ENCODE measurements around the gene NGEF.

Gene NGEF

DNA sequence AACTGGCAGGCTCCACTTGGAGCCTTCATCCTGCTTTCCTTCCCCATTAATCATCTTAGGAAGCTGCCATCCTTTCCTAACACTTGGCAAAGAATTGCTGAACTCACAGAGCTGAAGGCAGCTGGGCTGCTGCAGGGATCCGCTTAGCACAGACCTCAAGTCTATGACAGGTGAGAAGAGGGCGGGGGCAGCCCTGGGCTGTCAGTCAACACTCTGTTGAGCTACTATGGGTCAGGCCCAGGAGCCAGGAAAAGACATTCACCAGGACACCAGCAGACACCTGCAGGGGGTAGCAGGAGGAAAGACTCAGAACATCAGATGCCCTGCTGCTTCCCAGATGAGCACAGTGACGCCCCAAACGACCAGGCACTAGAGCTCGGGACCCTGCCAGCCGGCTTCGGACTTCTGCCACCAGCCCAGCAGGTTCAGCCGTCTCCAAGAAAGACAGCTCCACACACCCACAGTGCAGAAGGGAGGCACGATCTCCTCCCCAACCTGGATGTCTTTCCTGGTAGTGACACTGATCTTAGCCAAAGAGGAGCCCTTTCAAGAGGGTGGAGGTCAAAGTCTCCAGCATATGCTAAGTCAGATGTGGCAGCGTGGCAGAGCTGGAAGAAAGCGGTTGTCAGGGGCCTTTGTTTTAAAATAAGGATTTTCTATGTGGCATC lies 87.8 kb downstream of the NGEF start:
- Histone ChIP-seq H4K8ac (ENCODE audit: low read depth, low read length) (no peak overlapping the region), H3K4ac (ENCODE audit: low read depth, low read length) (no peak overlapping the region), H4K91ac (ENCODE audit: low read depth, low read length) (no peak overlapping the region), H2BK120ac (ENCODE audit: insufficient read depth, low read length, poor library complexity) (no peak overlapping the region), H3K36me3 (ENCODE audit: control insufficient read depth in 1 of 2, insufficient read depth in 2 of 2, low read length in 2 of 2) (no peaks in the 10 kb centered on the region), H3K79me1 (ENCODE audit: low read length) (no peaks in the 10 kb centered on the region), H3K79me2 (ENCODE audit: control insufficient read depth, insufficient read depth, low read length, poor library complexity) (no peaks in the 10 kb centered on the region), H2BK5ac (ENCODE audit: low read depth, low read length, poor library complexity) (no peak overlapping the region), H3K9ac (ENCODE audit: low read length) (no peak overlapping the region), H3K9me3 (ENCODE audit: insufficient read depth, low read depth, low read length) (peaks cover 13% of the 10 kb centered on the region), H3K4me1 (ENCODE audit: control insufficient read depth in 1 of 2, insufficient read depth in 2 of 2, low read length in 2 of 2) (peaks cover 6 to 14% of the 10 kb centered on the region in 2 experiments), H3K23ac (ENCODE audit: low read length) (no peak overlapping the region), H3K18ac (ENCODE audit: low read length) (no peak overlapping the region), H4K12ac (ENCODE audit: low read depth, low read length) (no peak overlapping the region), H2AK5ac (ENCODE audit: low read length) (no peak overlapping the region), H2BK12ac (ENCODE audit: low read length) (no peak overlapping the region), H2AFZ (ENCODE audit: insufficient read depth, low read length, poor library complexity) (no peak overlapping the region), H3K4me3 (ENCODE audit: low read depth, low read length) (no peak overlapping the region), H3K27ac (ENCODE audit: low read depth, low read length) (no peak overlapping the region), H3K27me3 (ENCODE audit: insufficient read depth, low read length) (peaks cover 44% of the 10 kb centered on the region), H3K14ac (ENCODE audit: low read length) (no peak overlapping the region), H3K4me2 (ENCODE audit: low read length) (no peak overlapping the region)
- WGBS (ENCODE audit: extremely low coverage, insufficient coverage, insufficient read length), result no CpG with 5 or more reads among the region's 11 CpGs
- DNase-seq, result no peak

DNA sequence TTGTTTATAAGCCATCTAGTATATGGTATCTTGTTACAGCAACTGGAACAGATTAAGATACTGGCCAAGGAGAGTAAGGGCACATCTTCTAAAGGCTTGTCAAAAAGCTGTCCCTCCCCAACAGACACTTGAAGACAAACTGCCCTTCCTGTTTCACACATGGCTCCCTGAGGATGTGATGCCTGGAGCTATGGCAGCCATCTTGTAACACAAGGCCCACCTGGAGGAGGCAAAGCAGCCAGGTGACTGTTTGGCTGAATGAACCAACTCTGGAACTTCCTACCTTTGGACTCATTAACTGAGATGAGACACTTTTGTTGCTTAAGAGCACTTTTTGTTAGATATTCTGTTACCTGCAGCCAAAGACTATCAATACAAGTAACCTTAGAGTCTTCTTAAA lies 88.6 kb downstream of the NGEF start:
- Histone ChIP-seq H3K27ac (ENCODE audit: low read depth, low read length) (no peak overlapping the region), H3K14ac (ENCODE audit: low read length) (no peak overlapping the region), H3K79me2 (ENCODE audit: control insufficient read depth, insufficient read depth, low read length, poor library complexity) (no peaks in the 10 kb centered on the region), H2AK5ac (ENCODE audit: low read length) (no peak overlapping the region), H3K18ac (ENCODE audit: low read length) (no peak overlapping the region), H3K4me1 (ENCODE audit: control insufficient read depth in 1 of 2, insufficient read depth in 2 of 2, low read length in 2 of 2) (peaks cover 6 to 14% of the 10 kb centered on the region in 2 experiments), H2BK120ac (ENCODE audit: insufficient read depth, low read length, poor library complexity) (no peak overlapping the region), H3K4me3 (ENCODE audit: low read depth, low read length) (no peak overlapping the region), H2BK12ac (ENCODE audit: low read length) (no peak overlapping the region), H3K9ac (ENCODE audit: low read length) (no peak overlapping the region), H4K12ac (ENCODE audit: low read depth, low read length) (no peak overlapping the region), H3K79me1 (ENCODE audit: low read length) (no peaks in the 10 kb centered on the region), H3K23ac (ENCODE audit: low read length) (no peak overlapping the region), H4K91ac (ENCODE audit: low read depth, low read length) (no peak overlapping the region), H2BK5ac (ENCODE audit: low read depth, low read length, poor library complexity) (no peak overlapping the region), H3K9me3 (ENCODE audit: insufficient read depth, low read depth, low read length) (peaks cover 9% of the 10 kb centered on the region), H3K27me3 (ENCODE audit: insufficient read depth, low read length) (peaks cover 38% of the 10 kb centered on the region), H2AFZ (ENCODE audit: insufficient read depth, low read length, poor library complexity) (no peak overlapping the region), H3K36me3 (ENCODE audit: control insufficient read depth in 1 of 2, insufficient read depth in 2 of 2, low read length in 2 of 2) (no peaks in the 10 kb centered on the region), H3K4ac (ENCODE audit: low read depth, low read length) (no peak overlapping the region), H4K8ac (ENCODE audit: low read depth, low read length) (no peak overlapping the region), H3K4me2 (ENCODE audit: low read length) (no peak overlapping the region)
- DNase-seq, result no peak

DNA sequence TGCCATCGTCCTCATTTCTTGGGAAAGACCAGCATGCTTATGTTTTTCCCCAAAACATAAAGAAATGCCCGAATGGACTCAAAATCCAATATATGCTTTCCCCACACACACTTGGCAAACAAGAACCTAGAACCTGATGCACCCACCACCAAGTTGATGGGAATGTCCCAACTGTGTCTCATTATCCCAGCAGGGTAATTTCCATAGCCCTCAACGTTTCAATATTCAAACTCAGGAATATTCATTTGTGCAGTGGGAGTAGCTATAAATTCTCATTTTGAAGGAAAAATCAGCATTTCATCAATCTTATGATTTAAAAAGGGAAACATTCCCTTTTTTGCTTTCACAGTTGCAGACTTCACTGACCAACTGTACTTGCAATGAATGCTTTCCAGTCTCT lies 92.3 kb downstream of the NGEF start:
- no peak overlapping the region for H3K4me3 ChIP-seq (ENCODE audit: low read depth, low read length)
- H3K18ac ChIP-seq (ENCODE audit: low read length), result no peak overlapping the region
- H3K4ac ChIP-seq (ENCODE audit: low read depth, low read length), result no peak overlapping the region
- H2BK120ac ChIP-seq (ENCODE audit: insufficient read depth, low read length, poor library complexity), result no peak overlapping the region
- H3K79me2 ChIP-seq (ENCODE audit: control insufficient read depth, insufficient read depth, low read length, poor library complexity), result no peaks in the 10 kb centered on the region
- H2BK12ac ChIP-seq (ENCODE audit: low read length), result no peak overlapping the region
- no peaks in the 10 kb centered on the region for H3K4me1 ChIP-seq (ENCODE audit: control insufficient read depth in 1 of 2, insufficient read depth in 2 of 2, low read length in 2 of 2)
- H3K36me3 ChIP-seq (ENCODE audit: control insufficient read depth in 1 of 2, insufficient read depth in 2 of 2, low read length in 2 of 2), result no peaks in the 10 kb centered on the region
- no peak for DNase-seq
- H3K9me3 ChIP-seq (ENCODE audit: insufficient read depth, low read depth, low read length), result peaks cover 4% of the 10 kb centered on the region
- no peak overlapping the region for H4K8ac ChIP-seq (ENCODE audit: low read depth, low read length)
- H3K27me3 ChIP-seq (ENCODE audit: insufficient read depth, low read length), result peaks cover 4% of the 10 kb centered on the region
- no peak overlapping the region for H2AK5ac ChIP-seq (ENCODE audit: low read length)
- no peak overlapping the region for H3K9ac ChIP-seq (ENCODE audit: low read length)
- H4K91ac ChIP-seq (ENCODE audit: low read depth, low read length), result no peak overlapping the region
- no peak overlapping the region for H3K27ac ChIP-seq (ENCODE audit: low read depth, low read length)
- no peak overlapping the region for H2AFZ ChIP-seq (ENCODE audit: insufficient read depth, low read length, poor library complexity)
- H3K14ac ChIP-seq (ENCODE audit: low read length), result no peak overlapping the region
- H2BK5ac ChIP-seq (ENCODE audit: low read depth, low read length, poor library complexity), result no peak overlapping the region
- H3K79me1 ChIP-seq (ENCODE audit: low read length), result no peaks in the 10 kb centered on the region
- H4K12ac ChIP-seq (ENCODE audit: low read depth, low read length), result no peak overlapping the region
- H3K23ac ChIP-seq (ENCODE audit: low read length), result no peak overlapping the region
- H3K4me2 ChIP-seq (ENCODE audit: low read length), result no peak overlapping the region
- WGBS (ENCODE audit: extremely low coverage, insufficient coverage, insufficient read length), result no CpG with 5 or more reads among the region's 3 CpGs

DNA sequence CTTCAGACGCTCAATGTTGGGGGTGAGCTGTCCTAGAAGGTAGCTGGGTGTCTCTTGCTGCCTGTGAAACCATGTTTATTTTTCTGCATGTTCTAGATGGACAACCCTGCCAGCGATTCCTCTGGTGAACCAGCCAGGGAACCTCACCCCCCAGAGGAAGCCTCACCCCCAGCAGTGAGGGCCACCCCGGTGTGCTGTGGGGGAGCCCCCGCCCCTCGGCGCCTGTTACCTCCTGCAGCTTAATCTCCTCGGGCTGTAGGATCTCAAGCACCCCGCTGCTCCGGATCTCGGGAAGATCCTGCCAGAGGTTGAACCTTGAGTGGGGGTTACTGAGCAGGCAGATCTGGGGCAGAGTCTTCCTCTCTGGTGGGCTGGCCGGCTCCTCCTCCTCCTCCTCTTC lies 93.0 kb downstream of the NGEF start:
- no peak overlapping the region for H3K27ac ChIP-seq (ENCODE audit: low read depth, low read length)
- peaks cover 2% of the 10 kb centered on the region for H3K9me3 ChIP-seq (ENCODE audit: insufficient read depth, low read depth, low read length)
- no peak overlapping the region for H4K12ac ChIP-seq (ENCODE audit: low read depth, low read length)
- no peak overlapping the region for H3K23ac ChIP-seq (ENCODE audit: low read length)
- H4K8ac ChIP-seq (ENCODE audit: low read depth, low read length), result no peak overlapping the region
- H3K4me3 ChIP-seq (ENCODE audit: low read depth, low read length), result no peak overlapping the region
- no peaks in the 10 kb centered on the region for H3K27me3 ChIP-seq (ENCODE audit: insufficient read depth, low read length)
- DNase-seq, result no peak
- H4K91ac ChIP-seq (ENCODE audit: low read depth, low read length), result no peak overlapping the region
- WGBS (ENCODE audit: extremely low coverage, insufficient coverage, insufficient read length), result no CpG with 5 or more reads among the region's 11 CpGs
- no peaks in the 10 kb centered on the region for H3K36me3 ChIP-seq (ENCODE audit: control insufficient read depth in 1 of 2, insufficient read depth in 2 of 2, low read length in 2 of 2)
- no peaks in the 10 kb centered on the region for H3K79me2 ChIP-seq (ENCODE audit: control insufficient read depth, insufficient read depth, low read length, poor library complexity)
- no peak overlapping the region for H2BK5ac ChIP-seq (ENCODE audit: low read depth, low read length, poor library complexity)
- no peak overlapping the region for H2BK12ac ChIP-seq (ENCODE audit: low read length)
- no peaks in the 10 kb centered on the region for H3K79me1 ChIP-seq (ENCODE audit: low read length)
- H3K4ac ChIP-seq (ENCODE audit: low read depth, low read length), result no peak overlapping the region
- H3K4me2 ChIP-seq (ENCODE audit: low read length), result no peak overlapping the region
- H3K14ac ChIP-seq (ENCODE audit: low read length), result no peak overlapping the region
- no peak overlapping the region for H3K18ac ChIP-seq (ENCODE audit: low read length)
- no peak overlapping the region for H3K9ac ChIP-seq (ENCODE audit: low read length)
- H2AK5ac ChIP-seq (ENCODE audit: low read length), result no peak overlapping the region
- H2BK120ac ChIP-seq (ENCODE audit: insufficient read depth, low read length, poor library complexity), result no peak overlapping the region
- no peaks in the 10 kb centered on the region for H3K4me1 ChIP-seq (ENCODE audit: control insufficient read depth in 1 of 2, insufficient read depth in 2 of 2, low read length in 2 of 2)
- H2AFZ ChIP-seq (ENCODE audit: insufficient read depth, low read length, poor library complexity), result no peak overlapping the region
